Keratinocyte (primary cell): ENCODE measurements around the gene BCOR. TPM values are rescaled to one million over a fixed set of nuclear protein-coding genes. Genes with fewer than 3 reads are reported as not detected.

Experiments used
- DNase-seq: peaks from one replicate; pipeline ENCODE4 v3.0.0-alpha.2; 2011; ENCODE audit warnings: low read depth, missing footprints, low spot score
- FAIRE-seq: peaks from 2 replicates; lab custom pipeline; 2011; peaks lifted over from hg19 to GRCh38; lab: Jason Lieb, UNC
- H2AFZ ChIP-seq: 2 replicates; pipeline ENCODE4 v1.6.0; 2012; ENCODE audit warnings: low read length, control low read depth, inconsistent platforms; ENCODE audit not compliant: control insufficient read depth
- H3K27ac ChIP-seq: 2 replicates; pipeline ENCODE4 v1.5.1; 2011; ENCODE audit warnings: low read length; ENCODE audit not compliant: control insufficient read depth, insufficient read depth
- H3K27me3 ChIP-seq: 3 replicates; pipeline ENCODE4 v1.6.0; 2011; ENCODE audit warnings: low read length; ENCODE audit not compliant: control insufficient read depth, insufficient read depth; ENCODE audit errors: extremely low read depth
- H3K36me3 ChIP-seq, 2 experiments: 2 replicates in 1 of 2; 3 replicates in 1 of 2; pipeline ENCODE4 v1.5.1; 2011; ENCODE audit warnings: low read length in 2 of 2, mild to moderate bottlenecking in 1 of 2; ENCODE audit not compliant: control insufficient read depth in 2 of 2, insufficient read depth in 2 of 2; ENCODE audit errors: extremely low read depth in 1 of 2
- H3K4me1 ChIP-seq: 3 replicates; pipeline ENCODE4 v1.5.1; 2011; ENCODE audit warnings: low read length; ENCODE audit not compliant: control insufficient read depth, insufficient read depth; ENCODE audit errors: extremely low read depth
- H3K4me2 ChIP-seq: 3 replicates; pipeline ENCODE4 v1.6.0; 2011; ENCODE audit warnings: low read depth, low read length; ENCODE audit not compliant: control insufficient read depth, insufficient read depth; ENCODE audit errors: extremely low read depth
- H3K4me3 ChIP-seq, 3 experiments: fragments of 200-600 bp in 1 of 3; sonication (generic) in 1 of 3; 2 replicates in 2 of 3; 3 replicates in 1 of 3; pipeline ENCODE4 v1.5.1; 2011 to 2016; ENCODE audit warnings: low read length in 3 of 3, mild to moderate bottlenecking in 3 of 3, control low read depth in 2 of 3, inconsistent platforms in 1 of 3, low read depth in 1 of 3, mixed read lengths in 1 of 3, mixed run types in 1 of 3, moderate library complexity in 1 of 3; ENCODE audit not compliant: control insufficient read depth in 2 of 3, insufficient read depth in 2 of 3; ENCODE audit errors: extremely low read depth in 1 of 3
- H3K79me2 ChIP-seq: 2 replicates; pipeline ENCODE4 v1.6.0; 2012; ENCODE audit warnings: low read length; ENCODE audit not compliant: control insufficient read depth, insufficient read depth
- H3K9ac ChIP-seq: 3 replicates; pipeline ENCODE4 v1.6.0; 2011; ENCODE audit warnings: low read length; ENCODE audit not compliant: control insufficient read depth, insufficient read depth; ENCODE audit errors: extremely low read depth
- H3K9me1 ChIP-seq: 3 replicates; pipeline ENCODE4 v1.6.0; 2011; ENCODE audit warnings: low read length; ENCODE audit not compliant: control insufficient read depth, insufficient read depth; ENCODE audit errors: extremely low read depth
- H3K9me3 ChIP-seq: 2 replicates; pipeline ENCODE4 v1.5.1; 2012; ENCODE audit warnings: low read depth, low read length; ENCODE audit not compliant: control insufficient read depth
- H4K20me1 ChIP-seq: 3 replicates; pipeline ENCODE4 v1.6.0; 2011; ENCODE audit warnings: low read length; ENCODE audit not compliant: control insufficient read depth, insufficient read depth; ENCODE audit errors: extremely low read depth
- CTCF ChIP-seq, 3 experiments: IDR thresholded peaks in 1 of 3; conservative IDR thresholded peaks in 1 of 3; optimal IDR thresholded peaks in 1 of 3; 2 replicates in 2 of 3; 3 replicates in 1 of 3; pipeline versions ENCODE3 to v1.5.1; 2011; ENCODE audit warnings: low read length in 3 of 3, mild to moderate bottlenecking in 3 of 3, moderate library complexity in 2 of 3, control low read depth in 1 of 3, inconsistent platforms in 1 of 3; ENCODE audit not compliant: insufficient read depth in 2 of 3; ENCODE audit errors: extremely low read depth in 1 of 3
- EZH2 ChIP-seq: IDR thresholded peaks from one replicate; pipeline ENCODE4 v1.6.1; 2012; ENCODE audit warnings: inconsistent platforms, mild to moderate bottlenecking, low read length, moderate library complexity
- dilution Hi-C: fragments of 300-500 bp; cut with MboI; formaldehyde crosslinking; loops from one replicate; pipeline ENCODE4 v1.7.0; 2020; ENCODE audit warnings: low sequenced_read_pairs; ENCODE audit not compliant: extremely low pct_ligation_motif_present
- polyA plus RNA-seq, 5 experiments: library from polyadenylated mRNA; depleted of rRNA in 3 of 5; stranded (reverse) in 3 of 5; stranded (forward) in 1 of 5; unstranded in 1 of 5; fragments of >200 nt; gene quantifications; 1 replicate in 1 of 5; 2 replicates in 3 of 5; 3 replicates in 1 of 5; pipeline versions ENCODE4 v1.2.1 to v1.2.3, GENCODE V29; 2011 to 2012; ENCODE audit warnings: missing spikeins in 2 of 5, low read depth in 1 of 5, low replicate concordance in 1 of 5

BCOR gene
- polyA plus RNA-seq, 1 donor (not counting 4 experiments of a cell fraction or from before 2014, with no cell fraction given): 5.0 TPM

GRCh38 chrX:40008791-40009461 is 88.8 kb downstream of the BCOR start:
- Histone ChIP-seq H3K79me2 (no peaks in the 10 kb centered on the region), H4K20me1 (no peaks in the 10 kb centered on the region), H3K27ac (no peak overlapping the region), H3K9ac (no peak overlapping the region), H3K4me3 (no peak overlapping the region), H3K36me3 (no peaks in the 10 kb centered on the region), H2AFZ (no peak overlapping the region), H3K27me3 (peaks cover 73% of the 10 kb centered on the region), H3K4me1 (peaks cover 6% of the 10 kb centered on the region), H3K9me1 (no peaks in the 10 kb centered on the region), H3K9me3 (no peaks in the 10 kb centered on the region), H3K4me2 (peak overlapping the region; percentile 45)
- DNase-seq (no peak), FAIRE-seq (no peak)
- dilution Hi-C loops: no loop called here
- TF ChIP-seq EZH2 (no peak), CTCF (optimal IDR thresholded peaks at IDR 0.05 in 1 of 3, IDR thresholded peaks at IDR 0.05 in 1 of 3, conservative IDR thresholded peaks at IDR 0.05 in 1 of 3; ENCODE audit: extremely low read depth in 1 of 3, insufficient read depth in 2 of 3, low read length in 3 of 3) (no peak)

- H3K4me1 ChIP-seq: peaks cover 6% of the 10 kb centered on the region
Measured at GRCh38 chrX:40007756-40008705, 89.7 kb downstream of the BCOR start.

More at GRCh38 chrX:40007756-40008705, 89.7 kb downstream of the BCOR start:
- TF ChIP-seq EZH2 (no peak), CTCF (optimal IDR thresholded peaks at IDR 0.05 in 1 of 3, IDR thresholded peaks at IDR 0.05 in 1 of 3, conservative IDR thresholded peaks at IDR 0.05 in 1 of 3; ENCODE audit: extremely low read depth in 1 of 3, insufficient read depth in 2 of 3, low read length in 3 of 3) (no peak)
- Histone ChIP-seq H3K27ac (no peak overlapping the region), H3K9ac (no peak overlapping the region), H2AFZ (no peak overlapping the region), H3K4me3 (no peak overlapping the region), H3K9me3 (no peaks in the 10 kb centered on the region), H3K79me2 (no peaks in the 10 kb centered on the region), H3K9me1 (no peaks in the 10 kb centered on the region), H4K20me1 (no peaks in the 10 kb centered on the region), H3K27me3 (peaks cover 73% of the 10 kb centered on the region), H3K4me2 (no peak overlapping the region), H3K36me3 (no peaks in the 10 kb centered on the region)
- dilution Hi-C loops: no loop called here
- FAIRE-seq: no peak
- no peak for DNase-seq
